ENCODE data around the gene MT1F. TPM values are rescaled to one million over a fixed set of nuclear protein-coding genes. Genes with fewer than 3 reads are reported as not detected.
A peak's percentile ranks its signal among the peaks of the same experiment; 100 is the strongest.

MT1F gene
- total and polyA plus RNA-seq, 9 of the 15 experiments (the other 6 are each of a cell fraction or from before 2014, with no cell fraction given), result 0.18 to 0.68 (median 0.29) TPM; not detected in 5

- no peak for TF ChIP-seq PHB (CRISPR knock-in tag; IDR thresholded peaks at IDR 0.05)
- 0 out of 4 replicates have a peak, but pooled peaks of 1 of the 2 experiments have one; percentile 42 for TF ChIP-seq ZNF639 (CRISPR knock-in tag; conservative IDR thresholded peaks at IDR 0.05 in 1 of 2, IDR thresholded peaks at IDR 0.05 in 1 of 2)
- TF ChIP-seq OTX1 (CRISPR knock-in tag; IDR thresholded peaks at IDR 0.05), result no peak
- TF ChIP-seq MYBL2 (IDR thresholded peaks at IDR 0.05; ENCODE audit: low read depth), result no peak
- TF ChIP-seq MYBL2 (CRISPR knock-in tag; IDR thresholded peaks at IDR 0.05; ENCODE audit: borderline replicate concordance), result no peak
- no peak for TF ChIP-seq ZBED1 (IDR thresholded peaks at IDR 0.05)
- TF ChIP-seq ETV6 (IDR thresholded peaks at IDR 0.05; ENCODE audit: borderline replicate concordance in 1 of 2, low read depth in 2 of 2, low read length in 1 of 2), result no peak
- no peak for TF ChIP-seq ETV6 (CRISPR knock-in tag; IDR thresholded peaks at IDR 0.05; ENCODE audit: borderline replicate concordance)
- no peak for TF ChIP-seq ZKSCAN3 (CRISPR knock-in tag; IDR thresholded peaks at IDR 0.05)
- TF ChIP-seq STAT5B (CRISPR knock-in tag; IDR thresholded peaks at IDR 0.05), result no peak
- TF ChIP-seq PTRF (tag; IDR thresholded peaks at IDR 0.05), result no peak
- no peak for TF ChIP-seq SMARCA4 (IDR thresholded peaks at IDR 0.05)
- no peak for TF ChIP-seq ZNF57 (CRISPR knock-in tag; IDR thresholded peaks at IDR 0.05)
- TF ChIP-seq, protein P1, sequence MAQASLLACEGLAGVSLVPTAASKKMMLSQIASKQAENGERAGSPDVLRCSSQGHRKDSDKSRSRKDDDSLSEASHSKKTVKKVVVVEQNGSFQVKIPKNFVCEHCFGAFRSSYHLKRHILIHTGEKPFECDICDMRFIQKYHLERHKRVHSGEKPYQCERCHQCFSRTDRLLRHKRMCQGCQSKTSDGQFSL (CRISPR knock-in tag; IDR thresholded peaks at IDR 0.05), result no peak
- TF ChIP-seq, protein P1 (tag; IDR thresholded peaks at IDR 0.05), result no peak
- no peak for TF ChIP-seq IFI16 (CRISPR knock-in tag; IDR thresholded peaks at IDR 0.05)
- TF ChIP-seq ZNF668 (CRISPR knock-in tag; IDR thresholded peaks at IDR 0.05), result no peak
- TF ChIP-seq, protein P2, sequence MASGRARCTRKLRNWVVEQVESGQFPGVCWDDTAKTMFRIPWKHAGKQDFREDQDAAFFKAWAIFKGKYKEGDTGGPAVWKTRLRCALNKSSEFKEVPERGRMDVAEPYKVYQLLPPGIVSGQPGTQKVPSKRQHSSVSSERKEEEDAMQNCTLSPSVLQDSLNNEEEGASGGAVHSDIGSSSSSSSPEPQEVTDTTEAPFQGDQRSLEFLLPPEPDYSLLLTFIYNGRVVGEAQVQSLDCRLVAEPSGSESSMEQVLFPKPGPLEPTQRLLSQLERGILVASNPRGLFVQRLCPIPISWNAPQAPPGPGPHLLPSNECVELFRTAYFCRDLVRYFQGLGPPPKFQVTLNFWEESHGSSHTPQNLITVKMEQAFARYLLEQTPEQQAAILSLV (tag; IDR thresholded peaks at IDR 0.05), result no peak
- TF ChIP-seq ARID1B (IDR thresholded peaks at IDR 0.05), result 0 out of 2 replicates have a peak, but pooled peaks have one; percentile 15
- no peak for TF ChIP-seq FOXO4 (CRISPR knock-in tag; IDR thresholded peaks at IDR 0.05)
Measured at GRCh38 chr16:56608043-56608875, 49.5 kb upstream of the MT1F start, which contains the start of gene MT2A (continued).
